NT2/D1 (cell line): ENCODE results near the gene ACP2.
"Not testable (repeated sequence)": the region's sequence is repeated elsewhere in the genome, so short reads cannot be mapped to it uniquely, and the experiment has no call there.

ENCODE experiments used
- YY1 ChIP-seq: IDR thresholded peaks from 2 replicates; pipeline ENCODE4 v1.6.1; 2011; ENCODE audit not compliant: insufficient read length, insufficient read depth
- ZNF274 ChIP-seq: IDR thresholded peaks from 2 replicates; pipeline ENCODE4 v1.6.1; 2011; ENCODE audit warnings: mild to moderate bottlenecking, low read depth, low read length

GRCh38 chr11:47206577-47206976, 42.0 kb downstream of the ACP2 start:
- not testable (repeated sequence) for TF ChIP-seq ZNF274, YY1
